GM18505 (cell line): ENCODE measurements around the gene RASAL3.
A peak's percentile ranks its signal among the peaks of the same experiment; 100 is the strongest.

Experiments used
- ATAC-seq: cut with Tn5 transposase; IDR thresholded peaks from one replicate; pipeline ENCODE4 v1.9.1; 2021; ENCODE audit not compliant: unreplicated experiment
- POLR2A ChIP-seq: IDR thresholded peaks from 4 replicates; pipeline ENCODE4 v1.6.1; 2011; ENCODE audit warnings: borderline replicate concordance; ENCODE audit not compliant: insufficient read depth, insufficient read length; ENCODE audit errors: extremely low read depth

Gene RASAL3

GRCh38 chr19:15464394-15465385, at the start of gene RASAL3:
RASAL3 (minus strand) TSS chr19:15464544; CDS start chr19:15464358, 186 bp downstream.
- no peak for ATAC-seq
- peak; percentile 10 for TF ChIP-seq POLR2A

DNA sequence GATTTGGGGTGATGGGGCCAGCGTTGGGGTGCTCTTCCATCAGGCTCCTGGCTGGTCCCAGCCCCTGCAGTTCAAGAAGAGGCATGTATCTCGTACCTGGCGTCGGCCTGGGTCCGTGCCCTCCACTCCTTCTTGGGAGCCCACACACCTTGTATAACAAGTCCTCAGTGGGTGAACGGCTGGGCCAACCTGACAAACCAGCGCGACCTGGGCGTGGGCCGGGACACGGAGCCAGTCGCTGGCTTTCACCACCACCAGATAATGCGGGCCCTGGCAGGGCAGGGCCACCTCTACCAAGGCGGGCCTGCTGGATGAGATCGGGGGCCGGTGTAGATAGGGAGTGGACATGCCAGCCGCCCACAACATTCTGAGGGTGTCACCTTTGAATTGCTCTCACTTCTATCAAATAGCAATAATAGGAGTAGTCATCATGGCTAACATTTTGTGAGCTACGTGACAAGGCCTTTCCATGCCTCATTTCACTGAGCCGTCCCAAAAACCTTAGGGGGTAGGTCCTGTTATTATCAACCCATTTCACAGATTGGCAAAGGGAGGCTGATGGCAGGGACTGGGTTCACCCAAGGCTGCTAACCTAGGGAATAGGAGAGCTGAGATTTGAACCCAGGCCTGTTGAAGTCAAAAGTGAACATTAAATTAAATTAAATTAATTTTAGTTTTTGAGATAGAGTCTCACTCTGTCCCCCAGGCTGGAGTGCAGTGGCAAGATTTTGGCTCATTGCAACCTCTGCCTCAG, 47.5 kb upstream of the RASAL3 start:
- TF ChIP-seq POLR2A = no peak
- ATAC-seq = no peak

- no peak for ATAC-seq
- no peak for TF ChIP-seq POLR2A
Observed at GRCh38 chr19:15508035-15508710, 43.8 kb upstream of the RASAL3 start, which contains the start of gene CYP4F22. CYP4F22 (plus strand) TSS chr19:15508525; CDS start chr19:15525337, 16,812 bp downstream.

GRCh38 chr19:15507068-15508034, 43.0 kb upstream of the RASAL3 start:
- no peak for ATAC-seq
- TF ChIP-seq POLR2A = no peak

- no peak for ATAC-seq
- TF ChIP-seq POLR2A = no peak
Observed at GRCh38 chr19:15506074-15506571, 41.8 kb upstream of the RASAL3 start.

- TF ChIP-seq POLR2A = no peak
- no peak for ATAC-seq
Observed at GRCh38 chr19:15502264-15502663, 37.9 kb upstream of the RASAL3 start.

DNA sequence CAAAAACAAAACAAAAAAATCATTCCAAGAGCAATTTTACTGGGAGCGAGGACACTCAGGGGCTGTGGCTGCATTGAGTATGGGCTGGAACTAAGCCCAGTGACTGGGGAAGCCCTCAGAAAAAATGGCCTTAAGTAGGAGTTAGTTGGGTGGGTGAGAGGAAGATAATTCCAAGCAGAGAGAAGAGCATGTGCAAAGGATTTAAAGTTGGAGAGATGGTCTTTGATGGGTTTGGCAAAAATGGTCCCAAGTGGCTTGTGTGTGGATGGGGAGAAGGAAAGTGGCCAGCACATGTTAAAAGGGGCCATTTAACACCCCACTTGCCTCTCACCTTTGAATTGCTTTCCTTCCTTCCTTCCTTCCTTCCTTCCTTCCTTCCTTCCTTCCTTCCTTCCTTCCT, 37.3 kb upstream of the RASAL3 start:
- no peak for TF ChIP-seq POLR2A
- ATAC-seq = no peak

- no peak for TF ChIP-seq POLR2A
- ATAC-seq = no peak
Observed at GRCh38 chr19:15498910-15499309, 34.6 kb upstream of the RASAL3 start.

GRCh38 chr19:15498156-15498858, 34.0 kb upstream of the RASAL3 start:
- ATAC-seq = no peak
- TF ChIP-seq POLR2A = no peak

DNA sequence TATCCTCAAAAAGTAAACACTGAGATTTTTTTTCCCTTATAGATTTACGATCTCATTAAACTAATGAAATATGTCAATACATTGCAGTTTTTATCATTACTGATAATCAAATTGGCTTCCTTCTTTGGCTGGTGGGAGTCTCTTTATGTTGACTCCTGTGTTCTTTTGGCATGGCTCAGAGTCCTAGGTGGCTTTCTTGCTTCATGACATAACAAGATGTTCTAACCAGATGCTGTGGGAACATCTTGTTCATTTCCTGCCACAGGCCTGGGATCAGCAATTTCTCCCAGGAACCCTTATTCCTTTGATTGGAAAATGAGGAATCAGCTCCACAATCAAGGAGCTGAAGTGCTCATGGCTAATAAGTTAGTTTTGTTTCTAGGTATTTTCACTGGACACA, 30.8 kb upstream of the RASAL3 start:
- no peak for TF ChIP-seq POLR2A
- no peak for ATAC-seq

- no peak for ATAC-seq
- no peak for TF ChIP-seq POLR2A
Observed at GRCh38 chr19:15488489-15489226, 24.3 kb upstream of the RASAL3 start.
